H1 (cell line): Measurements from ENCODE around the gene EIPR1. TPM values are rescaled to one million over a fixed set of nuclear protein-coding genes. Genes with fewer than 3 reads are reported as not detected.

ENCODE experiments used
- CHD7 ChIP-seq: fragments of 300-600 bp; sonication (generic); IDR thresholded peaks from 2 replicates; pipeline ENCODE4 v1.7.1; 2012; ENCODE audit warnings: low read length, moderate library complexity, mild to moderate bottlenecking, inconsistent platforms; ENCODE audit not compliant: insufficient replicate concordance
- CTBP2 ChIP-seq: IDR thresholded peaks from 2 replicates; pipeline ENCODE4 v1.7.0; 2011; ENCODE audit warnings: borderline replicate concordance, mild to moderate bottlenecking, moderate library complexity, mixed read lengths, low read length; ENCODE audit not compliant: insufficient read depth, insufficient read length
- CTCF ChIP-seq, 3 experiments: IDR thresholded peaks; 1 replicate in 2 of 3; 2 replicates in 1 of 3; pipeline versions ENCODE4 v1.5.1 to v1.6.1; 2011; ENCODE audit warnings: low read length in 3 of 3, mild to moderate bottlenecking in 3 of 3, inconsistent platforms in 2 of 3, low read depth in 1 of 3, moderate library complexity in 1 of 3; ENCODE audit not compliant: insufficient read depth in 1 of 3; ENCODE audit errors: control extremely low read depth in 1 of 3
- PHF8 ChIP-seq: fragments of 200-600 bp; sonication (generic); conservative IDR thresholded peaks from 2 replicates; pipeline ENCODE4 v1.7.1; 2012; ENCODE audit warnings: low read depth, mild to moderate bottlenecking, inconsistent platforms, low read length, moderate library complexity
- POLR2AphosphoS5 ChIP-seq: IDR thresholded peaks from 2 replicates; pipeline ENCODE4 v1.6.1; 2011; ENCODE audit warnings: low read depth, low read length
- SAP30 ChIP-seq: fragments of 300-600 bp; sonication (generic); IDR thresholded peaks from 2 replicates; pipeline ENCODE4 v1.7.1; 2012; ENCODE audit warnings: low read length, moderate library complexity, mild to moderate bottlenecking, inconsistent platforms; ENCODE audit not compliant: insufficient read depth, insufficient replicate concordance
- SIN3A ChIP-seq, 2 experiments: IDR thresholded peaks in 1 of 2; conservative IDR thresholded peaks in 1 of 2; 2 replicates each; pipeline ENCODE4 v1.6.1; 2011 to 2012; ENCODE audit warnings: low read length in 2 of 2, improper control_type of control experiment in 1 of 2, low read depth in 1 of 2, mild to moderate bottlenecking in 1 of 2
- TAF7 ChIP-seq: optimal IDR thresholded peaks from 2 replicates; pipeline ENCODE3; 2011; ENCODE audit warnings: low read depth, mild to moderate bottlenecking, inconsistent platforms, low read length, moderate library complexity, borderline replicate concordance
- polyA plus RNA-seq, 7 experiments: library from polyadenylated mRNA; depleted of rRNA in 3 of 7; stranded (reverse) in 5 of 7; unstranded in 2 of 7; fragments of >200 nt in 5 of 7; fragments of 200-250 nt in 2 of 7; gene quantifications; 1 replicate in 5 of 7; 2 replicates in 1 of 7; 4 replicates in 1 of 7; pipeline versions ENCODE4 v1.2.1 to v1.2.3, GENCODE V29; 2011 to 2013; ENCODE audit warnings: missing spikeins in 2 of 7, mixed read lengths in 2 of 7
- total RNA-seq: library from RNA; stranded (reverse); fragmentation: NEBNext Ultra II Directional; extraction: Animal tissue kit (Norgen Biotek cat#: 25700); gene quantifications from 2 replicates; pipeline ENCODE4 v1.2.1, GENCODE V29; 2021

Gene EIPR1
- total and polyA plus RNA-seq, 2 of the 8 experiments (the other 6 are each of a cell fraction or from before 2014, with no cell fraction given) = 26.3 to 56.4 TPM

- TF ChIP-seq CHD7 = no peak
- no peak for TF ChIP-seq CTBP2
- TF ChIP-seq SAP30 = no peak
- TF ChIP-seq PHF8 = no peak
- no peak for TF ChIP-seq TAF7
- no peak for TF ChIP-seq POLR2AphosphoS5
- no peak for TF ChIP-seq CTCF (IDR thresholded peaks at IDR 0.05; ENCODE audit: control extremely low read depth in 1 of 3, insufficient read depth in 1 of 3, low read depth in 1 of 3, low read length in 3 of 3)
- no peak for TF ChIP-seq SIN3A (conservative IDR thresholded peaks at IDR 0.05 in 1 of 2, IDR thresholded peaks at IDR 0.05 in 1 of 2; ENCODE audit: low read depth in 1 of 2, low read length in 2 of 2)
- TF ChIP-seq, all 59 proteins: peak for 0
Measured at GRCh38 chr2:3208179-3208578, 169.4 kb downstream of the EIPR1 start (continued).
